Nephron progenitor cell (in vitro differentiated cells): Measurements from ENCODE around the gene RSPRY1.

Experiments used
- DNase-seq: peaks from one replicate; pipeline ENCODE4 v3.0.0; 2021
- H3K27ac Mint-ChIP-seq: 2 replicates; pipeline ENCODE4 v1.8.0; 2021; ENCODE audit warnings: mild to moderate bottlenecking, moderate library complexity, mixed read lengths
- H3K27me3 Mint-ChIP-seq: 2 replicates; pipeline ENCODE4 v1.8.0; 2021; ENCODE audit warnings: mild to moderate bottlenecking, low read depth, mixed read lengths; ENCODE audit not compliant: poor library complexity
- H3K36me3 Mint-ChIP-seq: 2 replicates; pipeline ENCODE4 v1.8.0; 2021; ENCODE audit warnings: low read depth, mixed read lengths
- H3K4me1 Mint-ChIP-seq: 2 replicates; pipeline ENCODE4 v1.8.0; 2021; ENCODE audit warnings: mixed read lengths
- H3K4me3 Mint-ChIP-seq: 2 replicates; pipeline ENCODE4 v1.8.0; 2021; ENCODE audit warnings: mild to moderate bottlenecking, moderate library complexity, mixed read lengths
- H3K9me3 Mint-ChIP-seq: 2 replicates; pipeline ENCODE4 v1.8.0; 2021; ENCODE audit warnings: mild to moderate bottlenecking, moderate library complexity, mixed read lengths
- TF ChIP-seq, protein P1 (sequence below): fragments of 200-600 bp; sonication (generic); IDR thresholded peaks from 2 replicates; pipeline ENCODE4 v1.5.0; 2021; ENCODE audit warnings: antibody characterized with exemption

The RSPRY1 gene

DNA sequence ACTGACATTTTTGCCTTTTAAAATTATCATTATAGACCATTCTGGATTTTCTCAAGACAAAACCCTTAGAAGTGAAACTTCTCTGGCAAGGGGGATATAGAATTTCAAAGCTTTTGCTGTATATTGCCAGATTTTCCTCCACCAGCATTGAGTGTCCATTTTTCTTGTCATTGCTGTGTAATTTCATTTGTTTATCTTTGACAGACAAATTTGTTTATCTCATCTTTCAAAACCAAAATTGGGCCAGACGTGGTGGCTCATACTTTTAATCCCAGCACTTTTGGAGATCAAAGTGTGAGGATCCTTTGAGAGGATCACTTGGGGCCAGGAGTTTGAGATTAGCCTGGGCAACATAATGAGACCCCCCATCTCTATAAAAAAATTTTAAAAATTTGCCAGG is 43.0 kb downstream of the RSPRY1 start:
- H3K36me3 Mint-ChIP-seq: peaks cover 53% of the 10 kb centered on the region
- no peaks in the 10 kb centered on the region for H3K27me3 Mint-ChIP-seq
- no peaks in the 10 kb centered on the region for H3K9me3 Mint-ChIP-seq
- no peak for DNase-seq
- no peak overlapping the region for H3K4me3 Mint-ChIP-seq
- no peak overlapping the region for H3K27ac Mint-ChIP-seq
- no peaks in the 10 kb centered on the region for H3K4me1 Mint-ChIP-seq
- TF ChIP-seq, protein P1, sequence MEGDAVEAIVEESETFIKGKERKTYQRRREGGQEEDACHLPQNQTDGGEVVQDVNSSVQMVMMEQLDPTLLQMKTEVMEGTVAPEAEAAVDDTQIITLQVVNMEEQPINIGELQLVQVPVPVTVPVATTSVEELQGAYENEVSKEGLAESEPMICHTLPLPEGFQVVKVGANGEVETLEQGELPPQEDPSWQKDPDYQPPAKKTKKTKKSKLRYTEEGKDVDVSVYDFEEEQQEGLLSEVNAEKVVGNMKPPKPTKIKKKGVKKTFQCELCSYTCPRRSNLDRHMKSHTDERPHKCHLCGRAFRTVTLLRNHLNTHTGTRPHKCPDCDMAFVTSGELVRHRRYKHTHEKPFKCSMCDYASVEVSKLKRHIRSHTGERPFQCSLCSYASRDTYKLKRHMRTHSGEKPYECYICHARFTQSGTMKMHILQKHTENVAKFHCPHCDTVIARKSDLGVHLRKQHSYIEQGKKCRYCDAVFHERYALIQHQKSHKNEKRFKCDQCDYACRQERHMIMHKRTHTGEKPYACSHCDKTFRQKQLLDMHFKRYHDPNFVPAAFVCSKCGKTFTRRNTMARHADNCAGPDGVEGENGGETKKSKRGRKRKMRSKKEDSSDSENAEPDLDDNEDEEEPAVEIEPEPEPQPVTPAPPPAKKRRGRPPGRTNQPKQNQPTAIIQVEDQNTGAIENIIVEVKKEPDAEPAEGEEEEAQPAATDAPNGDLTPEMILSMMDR: no peak

DNA sequence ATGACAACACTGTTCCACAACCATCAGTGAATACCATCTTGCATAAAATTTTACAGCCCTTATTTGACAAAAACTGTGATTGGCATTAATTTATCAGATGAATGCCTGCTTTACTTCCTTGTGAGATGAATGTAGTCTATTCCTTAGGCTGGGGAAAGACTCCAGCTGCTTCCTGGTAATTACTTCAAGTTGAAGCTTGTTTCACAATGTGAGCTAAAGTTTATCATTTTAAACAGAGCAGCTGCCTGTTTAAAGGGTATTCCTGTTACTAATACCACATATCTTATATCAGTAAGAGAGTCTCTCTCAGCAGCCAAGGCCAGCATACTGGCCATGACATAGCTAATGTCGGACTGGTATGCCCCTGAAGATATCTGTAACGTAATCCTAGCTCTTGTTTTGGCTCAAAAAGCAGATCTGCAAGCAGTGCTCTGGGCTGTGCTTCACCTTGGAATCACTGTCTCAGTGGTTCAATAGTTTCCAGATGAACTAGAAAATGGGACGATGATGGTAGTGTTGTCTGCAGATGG is 45.8 kb downstream of the RSPRY1 start:
- no peaks in the 10 kb centered on the region for H3K27me3 Mint-ChIP-seq
- no peak for DNase-seq
- peaks cover 64% of the 10 kb centered on the region for H3K36me3 Mint-ChIP-seq
- H3K9me3 Mint-ChIP-seq: no peaks in the 10 kb centered on the region
- no peak overlapping the region for H3K27ac Mint-ChIP-seq
- TF ChIP-seq, protein P1: no peak
- no peak overlapping the region for H3K4me3 Mint-ChIP-seq
- H3K4me1 Mint-ChIP-seq: no peaks in the 10 kb centered on the region

DNA sequence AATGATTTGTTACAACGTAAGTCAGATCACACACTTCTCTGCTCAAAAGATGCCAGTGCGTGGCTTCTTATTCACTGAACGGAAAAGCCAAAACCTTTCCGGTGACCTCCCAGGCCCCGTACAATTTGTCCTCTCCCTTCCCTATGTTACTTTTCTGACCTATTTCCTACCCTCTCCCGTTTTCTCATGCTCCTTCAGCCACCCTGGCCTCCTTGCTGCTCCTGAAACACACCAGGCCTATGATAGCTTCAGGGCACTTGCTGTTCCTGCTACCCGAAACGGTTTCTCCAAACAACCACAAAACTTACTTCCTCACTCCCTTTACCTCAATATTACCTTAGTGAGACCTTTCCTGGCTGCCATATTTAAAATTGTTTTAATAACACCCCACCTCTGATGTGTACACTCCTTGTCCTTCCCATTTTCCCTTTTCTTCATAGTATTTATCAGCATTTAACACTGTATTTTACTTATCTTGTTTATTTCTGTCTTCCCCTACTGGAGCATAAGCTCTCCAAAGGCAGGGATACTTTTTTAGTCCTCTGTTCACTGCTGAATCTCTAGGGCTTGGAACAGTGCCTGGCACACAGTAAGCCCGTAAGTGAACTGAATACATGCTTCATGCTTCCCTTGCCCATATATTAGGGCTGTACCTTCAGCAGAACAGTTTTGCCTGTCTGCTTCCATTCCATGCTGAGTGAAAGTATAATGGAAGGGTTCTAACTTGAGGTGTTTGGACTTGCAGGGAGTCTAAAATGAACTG is 48.0 kb downstream of the RSPRY1 start:
- Mint-ChIP-seq H3K27ac (no peak overlapping the region), H3K9me3 (no peaks in the 10 kb centered on the region), H3K4me1 (no peaks in the 10 kb centered on the region), H3K36me3 (peaks cover 62% of the 10 kb centered on the region), H3K4me3 (no peak overlapping the region), H3K27me3 (no peaks in the 10 kb centered on the region)
- TF ChIP-seq, protein P1: no peak
- no peak for DNase-seq

DNA sequence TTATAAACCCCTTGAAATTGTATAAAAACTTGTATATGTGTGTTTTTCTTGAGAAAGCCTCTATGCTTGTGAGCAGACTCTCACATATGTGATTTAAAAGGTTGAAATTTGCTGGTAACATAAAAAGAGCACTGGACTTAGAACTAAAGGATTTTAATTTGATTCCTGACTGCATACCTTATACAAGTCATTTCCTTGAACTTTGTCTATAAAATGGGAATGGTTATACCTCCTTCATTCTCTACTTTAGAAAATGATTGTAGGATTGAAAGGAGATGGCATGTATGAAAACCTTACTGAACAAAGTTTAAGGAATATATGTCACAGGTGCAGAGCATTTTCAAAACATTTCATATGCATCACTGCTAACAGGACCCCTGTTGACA is 48.6 kb downstream of the RSPRY1 start:
- no peak overlapping the region for H3K4me3 Mint-ChIP-seq
- H3K27me3 Mint-ChIP-seq: no peaks in the 10 kb centered on the region
- H3K9me3 Mint-ChIP-seq: no peaks in the 10 kb centered on the region
- H3K36me3 Mint-ChIP-seq: peaks cover 65% of the 10 kb centered on the region
- no peak for DNase-seq
- TF ChIP-seq, protein P1: no peak
- no peaks in the 10 kb centered on the region for H3K4me1 Mint-ChIP-seq
- no peak overlapping the region for H3K27ac Mint-ChIP-seq

DNA sequence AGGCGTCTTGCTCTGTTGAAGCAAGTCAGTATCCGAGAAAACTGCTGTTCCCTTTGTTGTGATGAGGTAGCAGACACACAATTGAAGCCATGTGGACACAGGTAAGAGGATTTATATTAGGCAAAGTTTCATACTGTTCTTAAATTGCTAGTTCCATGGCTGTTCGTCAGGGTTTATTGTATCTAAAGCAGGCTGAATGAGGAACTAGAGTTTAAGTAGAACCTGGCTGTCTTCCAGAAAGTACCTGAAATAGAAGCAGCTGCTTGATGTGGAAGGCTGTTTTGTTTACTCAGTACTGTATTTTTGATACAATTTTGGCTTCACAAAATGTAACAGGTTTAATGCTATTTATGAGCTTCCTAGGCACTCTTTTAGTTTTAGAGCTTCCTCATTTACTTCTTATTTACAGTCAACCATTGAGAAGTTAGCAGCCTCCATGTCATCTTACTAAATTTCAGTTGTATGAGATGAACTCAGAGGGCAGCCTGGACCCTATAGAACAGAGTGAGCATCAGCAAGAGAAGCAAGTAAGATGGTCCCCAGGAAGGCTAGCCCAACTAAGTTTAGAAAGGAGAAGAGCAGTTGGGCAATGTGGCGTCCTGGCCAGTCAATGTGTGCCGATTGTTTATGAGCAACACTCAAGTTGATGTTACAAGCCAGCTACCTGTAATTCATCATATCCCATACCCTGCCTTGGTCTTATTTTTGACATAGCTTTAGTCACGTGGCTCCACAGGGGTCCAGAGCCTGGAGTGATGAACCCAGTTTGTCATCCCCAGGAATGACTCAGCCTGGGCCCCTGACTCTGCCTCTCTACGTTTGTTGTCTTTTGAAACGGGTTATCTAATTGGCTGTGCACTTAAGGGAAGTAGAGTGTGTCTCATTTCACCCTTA is 49.2 kb downstream of the RSPRY1 start:
- no peaks in the 10 kb centered on the region for H3K27me3 Mint-ChIP-seq

More for the DNA sequence above, 49.2 kb downstream of the RSPRY1 start:
- peaks cover 62% of the 10 kb centered on the region for H3K36me3 Mint-ChIP-seq
- no peak for DNase-seq
- H3K4me3 Mint-ChIP-seq: no peak overlapping the region
- peak overlapping the region; percentile 79 for H3K27ac Mint-ChIP-seq
- no peaks in the 10 kb centered on the region for H3K9me3 Mint-ChIP-seq
- H3K4me1 Mint-ChIP-seq: no peaks in the 10 kb centered on the region
- TF ChIP-seq, protein P1: no peak
